Measurements from ENCODE around the gene ACSM2B.

- TF ChIP-seq CTCF (IDR thresholded peaks at IDR 0.05) (no peak), JUN (IDR thresholded peaks at IDR 0.05) (no peak), GATA3 (IDR thresholded peaks at IDR 0.05; ENCODE audit: borderline replicate concordance) (no peak), FOXS1 (CRISPR knock-in tag; IDR thresholded peaks at IDR 0.05) (no peak), MAFK (IDR thresholded peaks at IDR 0.05; ENCODE audit: partially characterized antibody) (no peak), ELK1 (IDR thresholded peaks at IDR 0.05; ENCODE audit: low read depth, low read length) (no peak), ZFP36 (IDR thresholded peaks at IDR 0.05; ENCODE audit: borderline replicate concordance, partially characterized antibody) (no peak), EP300 (IDR thresholded peaks at IDR 0.05) (no peak), POLR2AphosphoS2 (conservative IDR thresholded peaks at IDR 0.05; ENCODE audit: low read length) (no peak), FOSL2 (IDR thresholded peaks at IDR 0.05) (no peak), FOSL2 (CRISPR knock-in tag; IDR thresholded peaks at IDR 0.05) (no peak), POLR2A (IDR thresholded peaks at IDR 0.05; ENCODE audit: low read length) (no peak)
Measured at GRCh38 chr16:20538687-20539086, 37.5 kb downstream of the ACSM2B start.

Data from A549 (cell line).